ENCODE data around the gene CDKN2AIPNL.
A peak's percentile ranks its signal among the peaks of the same experiment; 100 is the strongest.
"Not testable (repeated sequence)": the region's sequence is repeated elsewhere in the genome, so short reads cannot be mapped to it uniquely, and the experiment has no call there.

CDKN2AIPNL gene

GRCh38 chr5:134380346-134380745 is 31.3 kb downstream of the CDKN2AIPNL start:
- CTCF ChIA-PET = interaction anchor here (1.0 to 2.9 kb wide), 5 partner anchors 9 to 207 kb away, joined by 3 to 10 read pairs (median 4); partner anchors contain the start of gene UBE2B

GRCh38 chr5:134374232-134374631 is 37.4 kb downstream of the CDKN2AIPNL start:
- DNase-seq (ENCODE audit: extremely low spot score) = no peak
- ChIA-PET CTCF (interaction anchor here (1.2 to 1.5 kb wide), 2 partner anchors 10 to 204 kb away, joined by 3 to 4 read pairs; no protein-coding TSS in a partner anchor), POLR2A (interaction anchor here (1.1 kb wide), 1 partner anchor 9 kb away, joined by 3 read pairs; no protein-coding TSS in a partner anchor)
- TF ChIP-seq CTCF (IDR thresholded peaks at IDR 0.05; ENCODE audit: control extremely low read depth, extremely low read depth, low read depth, missing control alignments) = no peak

More at GRCh38 chr5:134380346-134380745, 31.3 kb downstream of the CDKN2AIPNL start:
- no peak for TF ChIP-seq CTCF (IDR thresholded peaks at IDR 0.05; ENCODE audit: control extremely low read depth, extremely low read depth, low read depth, missing control alignments)
- no peak for DNase-seq (ENCODE audit: extremely low spot score)
- POLR2A ChIA-PET = no interaction called here

GRCh38 chr5:134373633-134374032 is 38.0 kb downstream of the CDKN2AIPNL start:
- POLR2A ChIA-PET; DNase-seq (ENCODE audit: extremely low spot score): not testable (repeated sequence)
- CTCF ChIA-PET = interaction anchor here (1.2 kb wide), 1 partner anchor 10 kb away, joined by 3 read pairs; no protein-coding TSS in a partner anchor

- ChIA-PET CTCF (interaction anchor here (0.8 to 3.9 kb wide), 10 partner anchors 9 to 216 kb away, joined by 3 to 12 read pairs (median 4); no protein-coding TSS in a partner anchor), POLR2A (interaction anchor here (0.6 to 1.5 kb wide), 6 partner anchors 10 to 195 kb away, joined by 4 to 13 read pairs (median 6); partner anchors contain the start of genes JADE2 and SKP1)
- TF ChIP-seq CTCF (IDR thresholded peaks at IDR 0.05; ENCODE audit: control extremely low read depth, extremely low read depth, low read depth, missing control alignments) = no peak
- DNase-seq (ENCODE audit: extremely low spot score) = peak; percentile 34
Observed at GRCh38 chr5:134371834-134372340, 39.8 kb downstream of the CDKN2AIPNL start.

DNA sequence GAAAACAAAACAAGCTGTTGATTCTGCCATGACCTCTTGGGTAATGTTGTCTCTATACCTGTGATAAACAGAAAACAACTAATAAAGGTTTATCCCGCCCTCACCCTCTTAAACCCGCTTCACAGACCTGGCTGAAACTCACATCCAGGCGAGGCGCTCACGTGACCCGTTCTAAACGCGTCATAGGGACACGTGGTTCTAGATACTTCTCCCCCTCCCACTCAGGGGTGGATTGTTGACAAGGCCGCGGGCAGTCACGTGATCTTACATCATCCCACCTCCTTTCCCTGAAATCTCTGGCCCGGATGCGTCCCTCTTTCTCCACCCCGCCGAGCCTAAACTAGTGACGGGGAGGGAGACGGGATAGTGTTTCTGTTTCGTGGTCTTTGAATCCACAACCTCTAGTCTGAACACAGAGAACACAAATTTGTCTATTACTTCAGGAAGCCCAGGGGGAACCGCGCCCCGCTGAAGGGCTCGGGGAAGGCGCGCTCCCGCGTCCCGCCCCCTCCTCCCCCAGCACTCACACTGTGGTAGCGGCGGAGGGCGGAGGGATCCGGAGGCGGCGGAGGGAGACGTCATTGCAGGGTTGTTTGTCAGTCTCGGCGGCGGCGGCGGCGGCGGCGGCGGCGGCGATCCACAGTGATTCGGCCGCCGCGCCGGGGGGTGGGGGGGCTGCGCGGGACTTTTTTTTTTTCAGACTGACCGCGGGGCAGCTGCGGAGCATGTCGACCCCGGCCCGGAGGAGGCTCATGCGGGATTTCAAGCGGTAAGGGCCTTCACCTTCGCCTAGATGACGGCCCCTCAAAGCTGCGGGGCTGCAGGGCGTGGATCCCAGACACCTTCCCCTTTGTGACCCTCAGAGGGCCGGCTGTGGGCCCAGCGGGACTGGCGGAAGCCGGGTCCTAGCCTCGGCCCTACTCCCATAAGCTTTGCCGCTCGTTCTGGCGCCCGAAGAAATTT is 40.5 kb downstream of the CDKN2AIPNL start, which contains the start of gene UBE2B:
Gene UBE2B (plus strand): TSS at position 699 of the 963 bp plus-strand sequence. CDS start 27 bp downstream, at position 726.
- no peak for TF ChIP-seq CTCF (IDR thresholded peaks at IDR 0.05; ENCODE audit: control extremely low read depth, extremely low read depth, low read depth, missing control alignments)
- DNase-seq (ENCODE audit: extremely low spot score) = peak; percentile 94
- ChIA-PET POLR2A (interaction anchor here (0.8 to 1.5 kb wide), 6 partner anchors 10 to 195 kb away, joined by 3 to 13 read pairs (median 5); partner anchors contain the start of genes JADE2 and SKP1), CTCF (interaction anchor here (0.8 to 3.9 kb wide), 8 partner anchors 10 to 216 kb away, joined by 3 to 12 read pairs (median 4); no protein-coding TSS in a partner anchor)

DNA sequence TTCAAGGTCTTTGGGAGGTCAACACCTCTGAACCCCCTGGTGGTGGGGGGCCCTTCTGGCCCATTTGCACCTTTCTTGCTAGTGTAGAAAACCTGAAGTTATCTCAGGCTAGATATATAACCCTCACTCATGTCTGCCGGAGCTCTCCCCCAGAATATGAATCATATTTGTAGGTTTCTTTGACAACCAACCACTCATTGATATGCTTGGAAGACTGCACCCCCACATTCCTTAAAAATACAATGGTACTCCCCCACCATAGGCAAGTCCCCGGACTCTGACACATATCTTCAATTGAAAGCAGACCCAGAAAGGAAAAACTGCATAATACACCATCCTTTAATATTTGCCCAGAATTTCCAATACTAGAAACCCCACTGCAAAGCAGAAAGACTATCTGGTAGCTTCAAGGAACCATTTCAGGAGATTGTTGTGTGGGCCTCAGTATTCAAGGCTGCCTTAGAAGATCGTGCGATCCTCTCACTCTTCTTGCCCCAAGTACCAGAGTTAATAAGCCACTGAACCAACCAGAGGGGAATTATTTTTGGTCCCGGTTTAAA is 41.3 kb downstream of the CDKN2AIPNL start:
- ChIA-PET CTCF (interaction anchor here (1.0 to 3.9 kb wide), 5 partner anchors 10 to 217 kb away, joined by 4 to 12 read pairs (median 6); partner anchors contain the start of gene CDKN2AIPNL), POLR2A (interaction anchor here (0.8 to 1.3 kb wide), 2 partner anchors 14 to 145 kb away, joined by 3 read pairs; no protein-coding TSS in a partner anchor)
- no peak for TF ChIP-seq CTCF (IDR thresholded peaks at IDR 0.05; ENCODE audit: control extremely low read depth, extremely low read depth, low read depth, missing control alignments)
- DNase-seq (ENCODE audit: extremely low spot score) = no peak
